Measurements from ENCODE around the gene LIMD2.

The LIMD2 gene

GRCh38 chr17:63700528-63701455 lies 867 bp upstream of the LIMD2 start:
- peak; percentile 59 for DNase-seq

- peak; percentile 96 for DNase-seq
Observed at GRCh38 chr17:63698886-63699637, 863 bp downstream of the LIMD2 start.

GRCh38 chr17:63698381-63698885 lies 1.5 kb downstream of the LIMD2 start:
- DNase-seq, result no peak

- peak; percentile 90 for DNase-seq
Observed at GRCh38 chr17:63697341-63698286, 2.3 kb downstream of the LIMD2 start.

- DNase-seq, result peak; percentile 65
Observed at GRCh38 chr17:63696381-63696961, 3.5 kb downstream of the LIMD2 start.

- DNase-seq, result no peak
Observed at GRCh38 chr17:63695889-63696288, 4.0 kb downstream of the LIMD2 start.

- DNase-seq, result no peak
Observed at GRCh38 chr17:63694950-63695773, 4.8 kb downstream of the LIMD2 start.

- no peak for DNase-seq
Observed at GRCh38 chr17:63694229-63694949, 5.5 kb downstream of the LIMD2 start.

- no peak for DNase-seq
Observed at GRCh38 chr17:63693411-63694113, 6.4 kb downstream of the LIMD2 start.

- no peak for DNase-seq
Observed at GRCh38 chr17:63692195-63692816, 7.6 kb downstream of the LIMD2 start.

GRCh38 chr17:63689479-63689878 lies 10.4 kb downstream of the LIMD2 start:
- no peak for DNase-seq

GRCh38 chr17:63688396-63689020 lies 11.4 kb downstream of the LIMD2 start:
- DNase-seq, result no peak

GRCh38 chr17:63686138-63686685 lies 13.7 kb downstream of the LIMD2 start:
- DNase-seq, result no peak

- DNase-seq, result no peak
Observed at GRCh38 chr17:63685578-63685977, 14.3 kb downstream of the LIMD2 start.

GRCh38 chr17:63685041-63685440 lies 14.9 kb downstream of the LIMD2 start:
- DNase-seq, result no peak

GRCh38 chr17:63682981-63683380 lies 16.9 kb downstream of the LIMD2 start:
- no peak for DNase-seq

GRCh38 chr17:63682441-63682840 lies 17.5 kb downstream of the LIMD2 start:
- no peak for DNase-seq

GRCh38 chr17:63681530-63681929 lies 18.4 kb downstream of the LIMD2 start:
- DNase-seq, result no peak

GRCh38 chr17:63680700-63681099 lies 19.2 kb downstream of the LIMD2 start:
- no peak for DNase-seq
